Activated CD8-positive, alpha-beta T cell treated with anti-CD3 and anti-CD28 coated beads, Interleukin-2, amount 10 ng/mL, durations not matched to agents 7 days and 5 days (primary cell): ENCODE measurements around the gene PIM3. TPM values are rescaled to one million over a fixed set of nuclear protein-coding genes. Genes with fewer than 3 reads are reported as not detected.
A peak's percentile ranks its signal among the peaks of the same experiment; 100 is the strongest.

Experiments used
- ATAC-seq: fragments of 150-1000 bp; cut with Tn5 transposase; one replicate; pipeline ENCODE4 v1.10.0; 2021; ENCODE audit warnings: moderate library complexity
- CTCF ChIA-PET: fragments of 350-600 bp; sonication (Branson Sonifier 250); formaldehyde crosslinking; loops from one replicate; lab custom pipeline; 2021; ENCODE audit warnings: antibody characterized with exemption; lab: Charles Lee
- POLR2A ChIA-PET: fragments of 350-600 bp; sonication (Branson Sonifier 250); formaldehyde crosslinking; loops from one replicate; lab custom pipeline; 2021; ENCODE audit warnings: antibody characterized with exemption; lab: Charles Lee
- DNase-seq: peaks from one replicate; pipeline ENCODE4 v3.0.0-alpha.2; 2020
- H3K27ac Mint-ChIP-seq: one replicate; pipeline ENCODE4 v1.8.0; 2021; ENCODE audit warnings: mild to moderate bottlenecking, mixed read lengths
- H3K27me3 Mint-ChIP-seq: one replicate; pipeline ENCODE4 v1.8.0; 2021; ENCODE audit warnings: low read depth, mixed read lengths
- H3K36me3 Mint-ChIP-seq: one replicate; pipeline ENCODE4 v1.8.0; 2021; ENCODE audit warnings: low read depth, mixed read lengths
- H3K4me1 Mint-ChIP-seq: one replicate; pipeline ENCODE4 v1.8.0; 2021; ENCODE audit warnings: low read depth, mixed read lengths
- H3K4me3 Mint-ChIP-seq: one replicate; pipeline ENCODE4 v1.8.0; 2021; ENCODE audit warnings: mild to moderate bottlenecking, mixed read lengths
- H3K9me3 Mint-ChIP-seq: one replicate; pipeline ENCODE4 v1.8.0; 2022; ENCODE audit warnings: mixed read lengths; ENCODE audit not compliant: insufficient read depth
- total RNA-seq, 2 experiments: library from RNA; stranded (reverse); gene quantifications; one replicate each; pipeline ENCODE4 v1.2.3, GENCODE V29; 2021

Gene PIM3
- total RNA-seq, 2 experiments from 2014 or later = 45.1 to 45.7 TPM

- H3K4me3 Mint-ChIP-seq = peak overlapping the region; percentile 66
- ChIA-PET CTCF (no interaction called here), POLR2A (interaction anchor here (1.0 to 2.4 kb wide), 3 partner anchors 12 to 133 kb away, joined by 3 to 9 read pairs (median 4); no protein-coding TSS in a partner anchor)
- no peaks in the 10 kb centered on the region for H3K27me3 Mint-ChIP-seq
- no peaks in the 10 kb centered on the region for H3K9me3 Mint-ChIP-seq
- peak; percentile 21 for DNase-seq
- peak overlapping the region; percentile 81 for H3K27ac Mint-ChIP-seq
- peaks cover 22% of the 10 kb centered on the region for H3K4me1 Mint-ChIP-seq
- H3K36me3 Mint-ChIP-seq = peaks cover 23% of the 10 kb centered on the region
- ATAC-seq = no peak
These were observed 1.4 kb upstream of the PIM3 start for GRCh38 chr22:49958931-49959781.

- Mint-ChIP-seq H3K36me3 (peaks cover 29% of the 10 kb centered on the region), H3K4me1 (peaks cover 28% of the 10 kb centered on the region), H3K9me3 (no peaks in the 10 kb centered on the region), H3K4me3 (peak overlapping the region; percentile 66), H3K27me3 (no peaks in the 10 kb centered on the region), H3K27ac (peak overlapping the region; percentile 81)
- DNase-seq (no peak), ATAC-seq (no peak)
- CTCF ChIA-PET = interaction anchor here (1.2 kb wide), 1 partner anchor 23 kb away, joined by 3 read pairs; no protein-coding TSS in a partner anchor
- POLR2A ChIA-PET = interaction anchor here (1.0 to 2.8 kb wide), 8 partner anchors 9 to 567 kb away, joined by 3 to 15 read pairs (median 4); no protein-coding TSS in a partner anchor
These were observed 802 bp upstream of the PIM3 start for GRCh38 chr22:49959782-49960158.

- ATAC-seq (peak; percentile 4), DNase-seq (peak; percentile 60)
- Mint-ChIP-seq H3K4me1 (peaks cover 32% of the 10 kb centered on the region), H3K27me3 (no peaks in the 10 kb centered on the region), H3K27ac (peak overlapping the region; percentile 86), H3K36me3 (peaks cover 30% of the 10 kb centered on the region), H3K9me3 (no peaks in the 10 kb centered on the region), H3K4me3 (peak overlapping the region; percentile 88)
- CTCF ChIA-PET = interaction anchor here (1.0 to 1.5 kb wide), 3 partner anchors 25 to 194 kb away, joined by 3 to 4 read pairs (median 3); no protein-coding TSS in a partner anchor
- POLR2A ChIA-PET = interaction anchor here (1.1 to 2.8 kb wide), 9 partner anchors 9 to 36 kb away, joined by 3 to 15 read pairs (median 5); no protein-coding TSS in a partner anchor
These were observed 531 bp downstream of the PIM3 start for GRCh38 chr22:49961005-49961600.

GRCh38 chr22:49961601-49962011 lies 1.0 kb downstream of the PIM3 start:
- CTCF ChIA-PET = interaction anchor here (1.0 to 1.5 kb wide), 3 partner anchors 31 to 194 kb away, joined by 3 to 4 read pairs (median 3); no protein-coding TSS in a partner anchor
- peak overlapping the region; percentile 86 for H3K27ac Mint-ChIP-seq
- H3K36me3 Mint-ChIP-seq = peaks cover 30% of the 10 kb centered on the region
- POLR2A ChIA-PET = interaction anchor here (1.3 to 2.8 kb wide), 8 partner anchors 9 to 36 kb away, joined by 4 to 15 read pairs (median 6); no protein-coding TSS in a partner anchor
- no peaks in the 10 kb centered on the region for H3K9me3 Mint-ChIP-seq
- ATAC-seq = no peak
- H3K27me3 Mint-ChIP-seq = no peaks in the 10 kb centered on the region
- peak overlapping the region; percentile 88 for H3K4me3 Mint-ChIP-seq
- peaks cover 36% of the 10 kb centered on the region for H3K4me1 Mint-ChIP-seq
- no peak for DNase-seq

GRCh38 chr22:49962012-49962750 lies 1.6 kb downstream of the PIM3 start:
- Mint-ChIP-seq H3K4me3 (peak overlapping the region; percentile 88), H3K27ac (peak overlapping the region; percentile 86), H3K27me3 (no peaks in the 10 kb centered on the region), H3K36me3 (peaks cover 30% of the 10 kb centered on the region), H3K9me3 (no peaks in the 10 kb centered on the region), H3K4me1 (peaks cover 36% of the 10 kb centered on the region)
- ChIA-PET POLR2A (interaction anchor here (1.0 to 2.8 kb wide), 6 partner anchors 8 to 68 kb away, joined by 3 to 15 read pairs (median 8); no protein-coding TSS in a partner anchor), CTCF (interaction anchor here (1.0 to 1.5 kb wide), 4 partner anchors 31 to 195 kb away, joined by 3 to 6 read pairs (median 4); no protein-coding TSS in a partner anchor)
- ATAC-seq = no peak
- peak; percentile 73 for DNase-seq

GRCh38 chr22:49962751-49963646 lies 2.4 kb downstream of the PIM3 start:
- Mint-ChIP-seq H3K4me3 (peak overlapping the region; percentile 88), H3K4me1 (peaks cover 43% of the 10 kb centered on the region), H3K27ac (peak overlapping the region; percentile 81), H3K27me3 (no peaks in the 10 kb centered on the region), H3K36me3 (peaks cover 30% of the 10 kb centered on the region), H3K9me3 (no peaks in the 10 kb centered on the region)
- DNase-seq (no peak), ATAC-seq (no peak)
- ChIA-PET POLR2A (interaction anchor here (0.6 to 2.8 kb wide), 5 partner anchors 8 to 67 kb away, joined by 3 to 15 read pairs (median 7); partner anchors contain the start of genes ALG12 and CRELD2), CTCF (interaction anchor here (1.1 to 1.4 kb wide), 2 partner anchors 32 to 67 kb away, joined by 3 to 6 read pairs; no protein-coding TSS in a partner anchor)

- H3K27ac Mint-ChIP-seq = peak overlapping the region; percentile 52
- ChIA-PET CTCF (no interaction called here), POLR2A (no interaction called here)
- peaks cover 30% of the 10 kb centered on the region for H3K36me3 Mint-ChIP-seq
- no peaks in the 10 kb centered on the region for H3K9me3 Mint-ChIP-seq
- no peaks in the 10 kb centered on the region for H3K27me3 Mint-ChIP-seq
- ATAC-seq (no peak), DNase-seq (peak; percentile 25)
- H3K4me3 Mint-ChIP-seq = peak overlapping the region; percentile 63
- peaks cover 43% of the 10 kb centered on the region for H3K4me1 Mint-ChIP-seq
These were observed 3.1 kb downstream of the PIM3 start for GRCh38 chr22:49963647-49964026.

GRCh38 chr22:49964136-49965090 lies 3.8 kb downstream of the PIM3 start:
- ChIA-PET POLR2A (no interaction called here), CTCF (no interaction called here)
- H3K36me3 Mint-ChIP-seq = peaks cover 30% of the 10 kb centered on the region
- H3K27me3 Mint-ChIP-seq = no peaks in the 10 kb centered on the region
- peak overlapping the region; percentile 52 for H3K27ac Mint-ChIP-seq
- H3K9me3 Mint-ChIP-seq = no peaks in the 10 kb centered on the region
- H3K4me3 Mint-ChIP-seq = peak overlapping the region; percentile 63
- peak; percentile 51 for DNase-seq
- no peak for ATAC-seq
- H3K4me1 Mint-ChIP-seq = peaks cover 36% of the 10 kb centered on the region

- peaks cover 36% of the 10 kb centered on the region for H3K4me1 Mint-ChIP-seq
- ChIA-PET CTCF (interaction anchor here (2.5 kb wide), 1 partner anchor 65 kb away, joined by 10 read pairs; no protein-coding TSS in a partner anchor), POLR2A (interaction anchor here (1.5 kb wide), 1 partner anchor 40 kb away, joined by 3 read pairs; no protein-coding TSS in a partner anchor)
- H3K4me3 Mint-ChIP-seq = no peak overlapping the region
- no peaks in the 10 kb centered on the region for H3K9me3 Mint-ChIP-seq
- no peaks in the 10 kb centered on the region for H3K27me3 Mint-ChIP-seq
- no peak for DNase-seq
- no peak for ATAC-seq
- peak overlapping the region; percentile 52 for H3K27ac Mint-ChIP-seq
- H3K36me3 Mint-ChIP-seq = peaks cover 30% of the 10 kb centered on the region
These were observed 4.8 kb downstream of the PIM3 start for GRCh38 chr22:49965091-49966040.
